Mesothelial cell of epicardium (in vitro differentiated cells): Measurements from ENCODE around the gene PEX10. TPM values are rescaled to one million over a fixed set of nuclear protein-coding genes. Genes with fewer than 3 reads are reported as not detected.

ENCODE experiments used
- DNase-seq, 2 experiments: peaks; one replicate each; pipeline ENCODE4 v3.0.0; 2021; ENCODE audit warnings: low spot score in 2 of 2; ENCODE audit not compliant: unreplicated experiment in 2 of 2
- H3K27ac Mint-ChIP-seq: 2 replicates; pipeline ENCODE4 v1.8.0; 2021; ENCODE audit warnings: mixed read lengths
- H3K27me3 Mint-ChIP-seq: 2 replicates; pipeline ENCODE4 v1.8.0; 2021; ENCODE audit warnings: low read depth, mixed read lengths
- H3K36me3 Mint-ChIP-seq: 2 replicates; pipeline ENCODE4 v1.8.0; 2021; ENCODE audit warnings: mixed read lengths
- H3K4me1 Mint-ChIP-seq: 2 replicates; pipeline ENCODE4 v1.8.0; 2021; ENCODE audit warnings: mixed read lengths
- H3K4me3 Mint-ChIP-seq: 2 replicates; pipeline ENCODE4 v1.8.0; 2021; ENCODE audit warnings: mild to moderate bottlenecking, moderate library complexity, mixed read lengths
- H3K9me3 Mint-ChIP-seq: 2 replicates; pipeline ENCODE4 v1.8.0; 2021; ENCODE audit warnings: mixed read lengths
- CTCF ChIP-seq: fragments of 200-600 bp; sonication (generic); IDR thresholded peaks from one replicate; pipeline ENCODE4 v1.5.0; 2021; ENCODE audit warnings: antibody characterized with exemption; ENCODE audit not compliant: unreplicated experiment
- total RNA-seq: library from RNA; stranded (reverse); gene quantifications from 3 replicates; pipeline ENCODE4 v1.2.1, GENCODE V29; 2021

The PEX10 gene
- total RNA-seq, 1 donor from 2014 or later = 25.8 TPM

DNA sequence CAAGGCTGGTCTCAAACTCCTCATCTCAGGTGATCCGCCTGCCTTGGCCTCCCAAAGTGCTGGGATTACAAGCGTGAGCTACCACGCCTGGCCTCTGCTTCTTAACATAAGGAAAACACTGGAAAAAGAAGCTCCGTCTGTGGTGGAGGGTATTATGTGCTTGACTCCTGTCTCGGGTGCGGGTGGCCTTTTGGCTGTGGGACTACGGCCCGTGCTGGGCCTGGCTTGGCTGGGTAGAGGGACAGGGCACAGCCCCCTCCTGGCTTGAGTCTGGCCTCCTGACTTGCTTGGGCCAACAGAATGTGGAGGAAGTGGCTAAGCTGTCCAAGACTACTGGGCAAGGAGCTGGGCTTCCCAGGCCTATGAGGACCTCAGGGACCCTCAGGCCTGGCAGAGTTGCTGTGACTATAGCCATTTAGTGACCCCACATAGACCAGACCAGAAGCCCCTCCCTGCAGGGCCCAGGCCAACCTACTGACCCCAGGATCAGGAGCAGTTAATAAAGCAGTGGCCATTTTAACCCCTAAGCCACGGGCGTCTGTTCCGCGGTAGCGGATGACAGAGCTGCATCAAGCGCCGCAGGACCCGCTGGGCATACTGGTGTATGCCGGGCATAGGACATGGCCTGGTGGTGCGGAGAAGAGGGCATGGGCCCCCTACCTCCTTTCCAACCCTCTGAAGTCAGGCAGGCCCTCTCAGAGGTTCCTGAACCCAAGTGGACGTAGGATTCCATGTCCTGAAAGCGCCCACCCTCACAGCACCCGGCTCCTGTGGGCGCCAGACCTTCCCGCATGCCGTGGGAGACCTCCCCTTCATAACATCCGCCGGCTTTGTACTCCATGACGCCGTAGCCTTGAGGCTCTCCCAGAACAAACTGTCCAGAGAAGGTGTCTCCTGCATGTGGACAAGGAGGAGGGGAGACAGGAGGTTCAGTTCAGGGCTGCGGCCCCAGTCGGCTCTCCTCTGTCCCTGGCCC, 25.4 kb downstream of the PEX10 start:
- Mint-ChIP-seq H3K4me1 (peaks cover 11% of the 10 kb centered on the region), H3K27ac (no peak overlapping the region), H3K27me3 (no peaks in the 10 kb centered on the region), H3K9me3 (no peaks in the 10 kb centered on the region), H3K4me3 (no peak overlapping the region), H3K36me3 (no peaks in the 10 kb centered on the region)
- peak in 1 of 2 experiments; percentile 1 for DNase-seq
- no peak for TF ChIP-seq CTCF

DNA sequence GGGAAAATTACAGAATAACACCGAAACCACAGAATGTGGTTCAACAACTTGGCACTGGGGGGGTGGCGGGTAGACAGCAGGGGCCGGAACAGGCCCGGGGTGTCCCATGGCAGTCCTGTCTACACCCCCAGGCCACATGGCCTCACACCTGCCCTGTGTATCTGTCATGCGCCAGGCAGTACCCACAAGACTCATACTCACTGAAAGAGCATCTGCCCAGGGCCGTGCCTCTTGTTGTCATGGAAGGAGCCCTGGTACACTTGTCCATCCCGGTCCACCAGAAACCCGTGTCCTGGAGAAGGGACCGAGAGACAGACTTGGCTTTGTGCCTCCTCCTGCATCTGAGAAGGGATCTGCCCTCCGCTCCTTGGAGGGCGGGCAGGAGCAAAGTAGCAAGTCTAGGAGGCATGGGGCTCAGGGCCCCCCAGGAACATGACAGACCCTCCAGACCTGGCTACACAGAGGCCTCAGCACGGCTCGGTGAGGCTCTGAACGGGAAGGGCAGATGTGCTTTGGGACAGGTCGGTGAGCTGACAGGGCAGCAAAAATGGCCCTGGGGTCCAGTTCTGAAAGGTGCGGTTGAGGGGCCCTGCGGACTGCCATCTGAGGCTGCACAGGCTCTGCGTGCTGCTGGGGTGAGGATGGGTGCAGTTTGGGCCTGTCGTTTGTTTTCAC, 26.6 kb downstream of the PEX10 start:
- no peak for DNase-seq
- no peak overlapping the region for H3K27ac Mint-ChIP-seq
- H3K4me3 Mint-ChIP-seq = no peak overlapping the region
- TF ChIP-seq CTCF = no peak
- no peaks in the 10 kb centered on the region for H3K9me3 Mint-ChIP-seq
- no peaks in the 10 kb centered on the region for H3K36me3 Mint-ChIP-seq
- H3K27me3 Mint-ChIP-seq = no peaks in the 10 kb centered on the region
- peaks cover 9% of the 10 kb centered on the region for H3K4me1 Mint-ChIP-seq

GRCh38 chr1:2384941-2385481, 27.4 kb downstream of the PEX10 start:
- H3K4me1 Mint-ChIP-seq = peaks cover 3% of the 10 kb centered on the region
- H3K27me3 Mint-ChIP-seq = no peaks in the 10 kb centered on the region
- no peak overlapping the region for H3K4me3 Mint-ChIP-seq
- no peaks in the 10 kb centered on the region for H3K9me3 Mint-ChIP-seq
- DNase-seq = no peak
- no peaks in the 10 kb centered on the region for H3K36me3 Mint-ChIP-seq
- no peak overlapping the region for H3K27ac Mint-ChIP-seq
- TF ChIP-seq CTCF = no peak

DNA sequence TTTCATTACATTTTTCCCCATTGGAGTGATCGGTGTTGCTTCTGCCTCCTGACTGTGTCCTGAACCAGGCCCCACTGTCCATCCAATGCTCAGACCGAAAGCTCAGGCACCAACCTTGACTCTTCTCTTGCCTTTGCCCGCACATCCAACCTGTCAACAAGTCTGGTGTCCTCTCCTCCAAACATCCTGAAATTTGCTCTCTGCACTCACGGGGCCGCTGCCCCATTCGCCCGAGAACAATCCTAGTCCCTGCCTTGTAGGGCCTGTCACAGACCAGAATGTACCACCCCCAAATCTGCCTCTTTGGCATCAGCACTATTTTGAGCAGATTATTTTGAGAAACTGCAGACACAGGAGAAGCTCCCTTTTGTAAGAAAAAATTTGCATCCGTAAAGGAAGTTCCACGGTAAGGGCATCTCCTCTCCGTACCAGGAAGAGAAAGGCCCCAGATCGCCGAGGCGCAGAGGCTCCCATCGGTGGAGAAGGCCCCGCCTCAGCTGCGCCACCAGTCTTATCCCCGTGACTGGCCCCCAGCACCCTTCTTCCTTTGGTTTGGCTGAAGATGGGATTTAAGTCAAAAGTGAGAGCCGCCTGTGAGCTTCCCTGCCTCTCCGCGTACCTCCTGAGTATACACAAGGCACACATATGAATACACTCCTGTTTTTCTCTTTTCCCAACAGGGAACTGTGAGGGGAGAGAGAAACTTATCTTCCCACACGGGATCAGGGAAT, 28.1 kb downstream of the PEX10 start:
- no peak overlapping the region for H3K27ac Mint-ChIP-seq
- DNase-seq = no peak
- no peaks in the 10 kb centered on the region for H3K9me3 Mint-ChIP-seq
- H3K36me3 Mint-ChIP-seq = no peaks in the 10 kb centered on the region
- H3K4me3 Mint-ChIP-seq = no peak overlapping the region
- no peaks in the 10 kb centered on the region for H3K4me1 Mint-ChIP-seq
- no peaks in the 10 kb centered on the region for H3K27me3 Mint-ChIP-seq
- TF ChIP-seq CTCF = no peak

DNA sequence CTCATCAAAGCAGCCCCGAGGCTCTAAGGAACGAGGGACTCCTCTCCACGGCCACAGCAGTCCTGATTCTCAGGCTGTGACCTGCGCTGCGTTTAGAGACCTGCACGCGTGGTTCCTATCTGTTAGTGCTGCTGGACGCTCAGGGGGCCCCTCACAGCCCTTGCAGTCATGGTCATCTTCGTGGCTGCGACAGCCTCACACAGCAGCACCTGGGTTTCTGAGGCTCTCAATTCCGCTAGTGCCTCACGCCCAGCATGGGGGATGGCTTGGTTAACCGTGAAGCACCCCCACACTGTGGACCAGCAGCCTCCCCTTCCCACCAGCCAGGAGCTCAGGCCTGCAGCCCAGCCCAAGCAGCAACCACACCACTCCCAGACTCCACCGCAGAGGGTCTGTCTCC, 28.8 kb downstream of the PEX10 start:
- no peaks in the 10 kb centered on the region for H3K4me1 Mint-ChIP-seq
- no peak overlapping the region for H3K4me3 Mint-ChIP-seq
- no peaks in the 10 kb centered on the region for H3K36me3 Mint-ChIP-seq
- no peaks in the 10 kb centered on the region for H3K27me3 Mint-ChIP-seq
- DNase-seq = no peak
- H3K27ac Mint-ChIP-seq = no peak overlapping the region
- no peak for TF ChIP-seq CTCF
- H3K9me3 Mint-ChIP-seq = no peaks in the 10 kb centered on the region
